CD4-positive, alpha-beta T cell treated with Interleukin-4 for 4 hours (primary cell): Measurements from ENCODE around the gene PID1.
"Not testable (repeated sequence)": the region's sequence is repeated elsewhere in the genome, so short reads cannot be mapped to it uniquely, and the experiment has no call there.

ENCODE experiments used
- DNase-seq: peaks from one replicate; pipeline ENCODE4 v3.0.0-alpha.2; 2020

Gene PID1

DNA sequence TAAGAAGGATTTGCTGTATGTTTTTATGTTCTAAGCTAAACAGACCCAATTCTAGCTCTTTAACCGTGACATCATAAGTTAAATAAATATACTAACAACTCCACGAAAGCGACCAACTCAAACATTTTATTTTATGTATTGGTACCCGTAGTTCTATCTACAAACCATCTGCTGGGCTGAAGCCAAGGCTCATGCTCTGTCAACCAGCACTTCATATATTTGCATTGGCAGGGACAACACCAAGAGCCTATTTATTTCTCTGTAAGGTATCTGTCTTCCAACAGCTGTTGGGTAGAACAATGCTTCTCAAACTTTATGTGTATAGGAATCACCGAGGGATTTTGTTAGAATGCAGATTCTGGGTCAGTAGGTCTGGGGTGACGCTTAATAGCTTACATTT is 64.5 kb downstream of the PID1 start:
- no peak for DNase-seq

DNA sequence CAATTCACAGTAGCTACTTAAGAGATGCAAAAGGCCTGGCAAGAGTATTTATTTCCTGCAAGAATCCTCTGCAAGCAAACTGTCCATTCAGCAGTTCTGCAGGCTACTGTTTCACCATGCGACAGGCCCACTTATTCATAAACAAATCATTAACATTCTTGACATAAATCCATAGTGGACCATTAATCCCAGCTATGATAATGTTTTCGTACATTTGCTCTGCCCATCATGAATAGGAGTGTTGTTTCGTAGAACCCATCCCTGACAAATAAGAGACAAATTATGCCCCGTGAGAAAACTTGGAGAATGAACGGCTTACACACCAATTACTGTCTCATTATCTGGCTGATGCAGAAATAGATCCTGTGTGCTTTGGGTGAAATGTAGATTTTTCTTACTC is 65.4 kb downstream of the PID1 start:
- no peak for DNase-seq

- no peak for DNase-seq
Observed at GRCh38 chr2:229202646-229203045, 68.4 kb downstream of the PID1 start.

DNA sequence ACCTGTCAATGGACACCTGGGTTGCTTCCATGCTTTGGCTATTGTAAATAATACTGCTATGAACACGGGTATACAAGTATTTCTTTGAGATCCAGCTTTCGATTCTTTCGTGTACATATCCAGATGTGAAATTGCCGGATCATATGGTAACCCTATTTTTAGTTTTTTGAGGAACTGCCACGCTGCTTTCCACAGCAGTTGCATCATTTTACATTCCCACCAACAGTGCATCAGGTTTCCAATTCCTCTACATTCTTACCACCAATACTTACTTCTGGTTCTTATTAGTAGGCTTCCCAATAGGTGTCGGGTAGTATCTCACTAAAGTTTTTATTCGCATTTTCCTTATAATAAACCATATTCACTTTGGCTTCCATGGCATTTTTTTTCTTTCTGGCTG is 69.6 kb downstream of the PID1 start:
- DNase-seq, result no peak

DNA sequence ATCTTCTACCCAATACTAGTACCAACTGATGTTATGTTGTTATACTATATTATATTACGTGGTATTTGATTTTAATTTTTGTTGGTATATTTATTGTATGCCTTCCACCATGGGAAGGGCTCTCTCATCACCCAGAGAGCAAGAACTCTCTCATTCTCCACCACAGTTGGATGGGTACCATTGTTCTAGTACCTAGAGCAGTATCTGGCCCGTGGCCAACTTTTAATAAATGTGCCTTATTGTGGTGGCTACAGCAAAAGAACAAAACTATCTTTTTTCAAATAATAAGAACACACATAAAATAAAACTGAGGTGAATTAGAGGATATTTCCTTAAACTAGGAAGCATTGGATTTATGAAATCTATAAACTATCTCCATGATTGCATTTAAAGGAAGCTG is 71.8 kb downstream of the PID1 start:
- no peak for DNase-seq

DNA sequence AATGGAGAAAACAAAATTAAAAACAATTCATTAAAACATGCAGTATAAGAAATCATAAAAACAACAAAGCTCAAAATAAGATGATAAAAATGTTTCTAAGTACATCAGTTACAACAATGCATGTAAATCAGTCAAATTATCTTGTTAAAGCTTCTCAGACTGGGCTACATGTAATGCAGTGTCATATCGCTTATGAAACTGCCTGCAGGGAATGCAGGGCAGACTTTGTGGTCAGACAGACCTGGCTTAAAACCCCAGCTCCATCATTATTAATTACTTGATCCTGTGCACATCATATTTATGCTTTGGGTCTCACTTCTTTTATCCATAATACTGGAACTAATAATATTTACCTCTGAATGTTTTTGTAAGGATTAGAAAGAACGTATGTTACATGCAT is 74.6 kb downstream of the PID1 start:
- no peak for DNase-seq

DNA sequence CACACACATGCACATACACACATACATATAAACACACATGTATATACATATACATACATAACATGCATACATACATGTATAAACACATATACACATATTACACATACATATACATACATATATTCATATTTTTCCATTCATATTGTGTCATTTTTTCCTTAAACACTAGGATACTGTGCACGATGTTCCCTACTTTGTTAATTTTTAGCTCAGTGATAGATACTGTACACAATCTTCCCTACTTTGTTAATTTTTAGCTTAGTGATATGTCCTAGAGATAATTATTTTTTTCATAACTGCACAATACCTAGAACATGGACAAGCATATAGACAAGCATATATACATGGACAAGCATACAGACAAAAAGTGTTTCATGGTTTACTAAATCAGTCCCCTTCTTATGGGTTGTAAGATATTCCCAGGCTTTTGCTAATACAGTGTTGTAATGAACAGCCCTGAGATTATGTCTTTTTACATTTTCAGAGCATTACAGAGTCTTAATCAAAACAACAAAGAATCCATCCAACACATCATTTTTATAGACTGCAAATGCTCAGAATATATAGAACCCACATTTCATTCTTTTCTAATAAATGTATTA is 75.6 kb downstream of the PID1 start:
- no peak for DNase-seq

GRCh38 chr2:229193281-229193680 is 77.8 kb downstream of the PID1 start:
- no peak for DNase-seq

DNA sequence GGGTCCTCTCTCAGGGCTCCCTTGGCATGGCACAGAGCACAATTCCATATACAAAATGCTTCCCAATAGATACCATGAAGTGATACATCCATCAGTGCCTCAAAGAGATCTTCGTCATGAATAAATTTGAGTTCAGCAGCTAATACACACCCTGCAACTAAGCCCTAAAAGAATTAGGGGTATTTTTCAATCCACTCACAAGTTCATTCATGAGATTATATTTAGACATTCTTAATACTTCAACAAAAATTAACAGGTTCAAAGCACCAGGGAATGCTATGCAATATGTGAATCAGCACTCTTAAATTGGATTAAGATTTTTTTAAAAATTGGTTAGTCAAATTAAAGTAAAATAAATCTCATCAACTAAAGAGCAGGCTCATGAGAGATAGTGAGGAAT is 79.7 kb downstream of the PID1 start:
- DNase-seq, result no peak

GRCh38 chr2:229187123-229187522 is 84.0 kb downstream of the PID1 start:
- DNase-seq, result not testable (repeated sequence)

GRCh38 chr2:229181641-229182040 is 89.4 kb downstream of the PID1 start:
- no peak for DNase-seq

DNA sequence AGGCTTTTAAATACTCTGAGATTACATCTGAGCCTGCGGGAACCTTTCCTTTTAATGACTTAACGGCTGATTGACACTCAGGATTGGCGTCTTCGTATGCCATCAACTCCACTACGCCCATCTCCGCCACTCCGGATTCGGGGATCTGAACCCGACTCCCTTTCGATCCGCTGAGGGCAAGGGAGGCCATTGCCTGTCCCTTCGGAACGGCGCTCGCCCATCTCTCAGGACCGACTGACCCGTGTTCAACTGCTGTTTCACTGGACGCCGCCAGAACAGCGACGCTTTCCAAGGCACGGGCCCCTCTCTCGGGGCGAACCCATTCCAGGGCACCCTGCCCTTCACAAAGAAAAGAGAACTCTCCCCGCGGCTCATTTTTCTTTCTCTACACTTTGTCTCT is 90.4 kb downstream of the PID1 start:
- no peak for DNase-seq

- DNase-seq, result no peak
Observed at GRCh38 chr2:229179628-229180027, 91.5 kb downstream of the PID1 start.

- no peak for DNase-seq
Observed at GRCh38 chr2:229178706-229179105, 92.4 kb downstream of the PID1 start.

- no peak for DNase-seq
Observed at GRCh38 chr2:229178117-229178516, 93.0 kb downstream of the PID1 start.

GRCh38 chr2:229176136-229176535 is 95.0 kb downstream of the PID1 start:
- DNase-seq, result no peak

- DNase-seq, result no peak
Observed at GRCh38 chr2:229175497-229175863, 95.6 kb downstream of the PID1 start.

GRCh38 chr2:229174794-229175496 is 96.1 kb downstream of the PID1 start:
- DNase-seq, result no peak

DNA sequence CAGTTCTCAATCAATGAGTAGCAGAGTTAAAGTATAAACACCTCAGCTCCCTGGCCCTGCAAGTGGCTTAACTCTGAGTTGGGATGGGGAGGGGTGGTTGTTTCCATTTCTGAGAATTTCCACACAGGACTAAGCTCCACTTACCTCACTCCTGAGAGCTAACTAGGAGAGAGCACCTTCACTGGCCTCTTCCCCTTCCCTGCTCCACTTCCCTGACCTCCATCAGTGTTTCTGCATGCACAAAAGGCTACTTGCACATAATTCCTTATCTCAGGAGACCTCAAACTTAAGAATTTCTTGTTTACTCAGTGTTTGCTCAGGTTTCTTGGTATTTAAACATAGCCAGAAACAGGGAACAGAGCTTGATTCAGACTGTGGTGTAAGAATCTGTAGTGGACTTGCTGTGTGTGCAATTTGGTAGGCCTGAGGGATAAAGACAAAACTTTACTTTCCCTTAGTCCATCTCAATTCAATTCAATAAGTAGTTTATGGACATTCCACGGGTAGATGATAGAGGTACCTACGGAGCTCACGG is 97.2 kb downstream of the PID1 start:
- no peak for DNase-seq

DNA sequence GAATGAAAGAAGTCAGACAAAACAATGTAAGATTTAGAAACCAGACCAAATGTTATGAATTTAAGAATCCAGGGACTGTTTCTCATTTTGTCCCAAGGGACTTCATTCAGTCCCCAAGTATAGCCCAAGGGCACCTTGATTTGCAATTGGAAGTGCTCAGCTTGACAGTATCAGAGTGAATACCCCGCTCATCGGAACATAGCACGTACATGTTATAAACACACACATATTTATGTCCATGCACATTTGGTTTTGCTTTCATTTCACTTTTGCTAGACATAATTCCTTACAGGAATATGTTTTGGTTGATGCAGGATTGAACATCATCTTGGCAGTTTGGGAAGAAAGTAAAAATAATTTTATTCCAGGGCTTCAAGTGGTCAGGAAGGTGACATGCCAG is 100.2 kb downstream of the PID1 start:
- no peak for DNase-seq

DNA sequence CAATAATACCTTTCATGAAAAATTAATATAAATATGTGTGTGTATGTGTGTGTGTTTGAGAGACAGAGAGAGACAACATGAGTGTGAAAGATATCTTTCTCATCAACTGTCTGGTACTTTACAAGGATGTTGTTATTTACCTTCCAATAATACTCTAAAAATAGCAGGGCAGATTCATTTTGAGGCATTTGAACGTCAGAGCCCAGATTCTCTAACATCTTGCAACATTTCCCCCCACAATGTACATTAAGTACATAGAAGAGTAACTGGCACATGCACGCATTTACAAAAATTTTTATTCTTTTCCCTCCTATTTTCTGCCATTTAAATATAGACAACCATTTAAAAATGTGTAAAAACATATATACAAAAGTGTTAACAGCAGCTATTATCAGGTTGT is 100.9 kb downstream of the PID1 start:
- no peak for DNase-seq

DNA sequence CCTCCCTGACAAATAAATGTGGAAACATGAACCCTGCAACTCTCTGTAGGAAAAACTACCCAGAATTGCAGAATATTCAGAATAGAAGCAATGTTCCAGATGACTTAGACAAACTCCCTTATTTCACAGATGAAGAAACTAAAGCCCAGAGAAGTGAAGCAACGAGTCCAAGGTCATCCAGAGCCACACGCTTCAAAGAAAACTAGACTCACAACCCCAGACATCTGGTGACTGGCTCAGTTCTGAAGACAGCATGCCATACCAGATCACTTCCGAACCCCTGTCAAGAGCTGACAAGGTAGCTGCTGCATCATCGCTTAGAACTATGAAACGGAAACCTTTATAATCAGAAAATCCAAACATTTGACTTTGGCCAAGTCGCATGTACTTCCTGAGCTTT is 101.3 kb downstream of the PID1 start:
- no peak for DNase-seq

DNA sequence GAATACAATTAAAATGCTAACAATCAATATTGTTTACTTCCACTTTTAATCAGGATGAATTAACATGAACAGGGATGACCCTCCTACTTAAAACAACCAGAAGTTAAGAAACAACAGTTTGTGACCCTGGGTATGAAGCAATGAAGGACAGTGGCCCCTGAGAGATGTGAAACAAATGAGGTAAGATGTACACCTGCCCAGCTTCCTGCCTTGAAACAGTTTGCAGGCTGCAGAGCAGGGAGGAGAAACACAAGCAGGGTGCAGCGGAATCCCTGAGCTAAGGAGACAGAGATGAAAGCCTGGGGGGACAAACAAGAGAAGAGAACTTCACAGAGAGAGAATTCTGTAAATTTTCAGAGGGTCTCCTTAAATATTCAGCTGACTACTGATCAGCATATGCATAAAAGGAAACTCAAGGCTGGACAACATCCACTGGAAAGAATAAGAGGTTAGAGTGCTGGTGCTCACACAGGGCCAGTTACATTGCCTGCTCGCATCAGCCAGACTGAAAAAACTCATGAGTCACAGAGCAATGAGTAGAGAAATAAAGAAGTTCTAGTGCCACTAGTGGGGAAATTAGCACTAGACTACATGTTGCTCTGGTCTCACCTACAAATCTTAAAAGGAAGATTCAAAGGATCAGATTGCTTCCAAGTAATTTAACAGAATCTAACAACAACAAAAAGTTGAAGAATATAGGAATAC is 106.4 kb downstream of the PID1 start:
- DNase-seq, result no peak

- DNase-seq, result no peak
Observed at GRCh38 chr2:229163893-229164292, 107.2 kb downstream of the PID1 start.
